Inflammatory macrophage treated with lipopolysaccharide for 1 hour (primary cell): ENCODE data around the gene COX6A2.

Experiments
- DNase-seq, 2 donors: peaks; one replicate each; pipeline ENCODE4 v3.0.0-alpha.2; 2020 to 2022

COX6A2 gene

DNA sequence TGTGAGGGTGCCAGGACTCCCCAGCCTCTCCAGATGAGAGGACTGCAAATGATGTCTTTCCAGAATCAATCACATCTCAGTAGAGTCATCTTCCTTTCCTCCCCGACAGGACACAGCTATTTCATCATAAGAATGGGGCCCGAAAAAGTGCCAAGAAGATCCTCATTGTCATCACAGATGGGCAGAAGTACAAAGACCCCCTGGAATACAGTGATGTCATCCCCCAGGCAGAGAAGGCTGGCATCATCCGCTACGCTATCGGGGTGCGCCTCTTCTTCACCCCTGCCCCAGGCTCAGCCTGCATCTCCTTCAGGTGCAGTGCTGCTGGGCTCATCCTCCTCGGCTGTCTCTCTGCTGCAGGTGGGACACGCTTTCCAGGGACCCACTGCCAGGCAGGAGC lies 20.8 kb downstream of the COX6A2 start:
- DNase-seq = no peak

DNA sequence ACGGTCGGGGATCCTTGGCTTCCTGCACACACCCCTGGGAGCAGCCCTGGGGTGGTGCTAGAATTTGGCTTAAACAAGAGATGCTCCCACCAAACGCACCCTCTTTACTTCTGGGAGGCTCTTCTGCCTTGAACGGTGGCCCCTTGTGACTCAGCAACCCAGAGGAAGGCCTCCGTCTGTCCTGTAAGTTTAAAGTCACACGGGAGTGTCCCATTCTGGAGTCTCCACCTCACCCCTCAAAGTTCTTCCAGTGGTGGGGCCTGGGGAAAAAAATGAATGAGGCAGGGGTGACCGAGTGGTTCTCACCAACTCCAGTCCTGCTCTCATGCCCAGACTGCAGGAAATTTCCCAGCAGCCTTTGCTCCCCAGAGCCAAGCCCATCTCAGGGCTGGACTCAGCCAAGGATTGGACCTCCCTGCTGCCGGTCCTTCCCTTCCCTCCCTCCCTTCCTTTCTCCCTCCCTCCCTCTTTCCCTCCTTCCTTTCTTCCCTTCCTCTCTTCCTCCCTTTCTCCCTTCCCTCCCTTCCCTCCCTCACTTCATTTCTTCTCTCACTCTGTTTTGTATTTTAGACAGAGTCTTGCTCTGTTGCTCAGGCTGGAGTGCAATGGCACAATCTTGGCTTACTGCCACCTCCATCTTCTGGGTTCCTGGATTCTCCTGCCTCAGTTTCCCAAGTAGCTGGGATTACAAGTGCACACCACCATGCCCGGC lies 23.7 kb downstream of the COX6A2 start:
- no peak for DNase-seq

DNA sequence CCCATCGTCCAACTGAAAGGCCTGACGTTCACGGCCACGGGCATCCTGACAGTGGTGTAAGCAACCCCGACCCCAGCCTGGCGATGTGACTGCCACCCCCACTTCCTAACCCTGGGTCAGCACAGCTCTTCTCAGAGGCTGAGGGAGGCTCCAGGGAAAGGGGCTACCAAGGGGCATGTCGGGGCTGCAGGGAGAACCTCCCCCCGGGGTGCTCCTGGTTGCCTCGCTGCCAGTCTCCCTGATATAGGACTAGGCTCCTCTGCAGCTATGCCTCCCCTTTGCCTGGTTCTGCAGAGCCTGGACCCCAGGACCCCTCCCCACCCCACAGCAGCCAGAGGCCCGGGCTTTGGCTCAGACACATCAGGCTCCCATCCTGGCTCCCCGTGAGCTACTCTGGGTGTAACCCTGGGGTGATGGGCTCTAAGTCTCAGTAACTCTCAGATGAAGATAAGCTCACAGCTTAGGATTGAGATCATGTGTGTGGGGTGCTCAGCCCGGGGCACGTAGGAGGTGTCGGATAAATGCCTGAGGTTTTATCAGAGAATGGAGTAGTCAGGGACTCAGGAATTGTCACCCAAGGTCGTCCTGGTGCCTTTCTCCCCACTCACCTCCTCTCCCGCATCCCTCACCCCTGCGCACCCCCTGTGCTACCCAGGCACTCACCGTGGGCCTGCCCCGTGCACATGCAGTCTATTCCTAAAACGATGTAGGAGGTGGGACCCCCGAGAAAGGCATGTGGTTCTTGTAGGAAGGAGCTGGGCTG lies 24.4 kb downstream of the COX6A2 start:
- no peak for DNase-seq

GRCh38 chr16:31402687-31403086 lies 25.5 kb downstream of the COX6A2 start:
- no peak for DNase-seq

- DNase-seq = no peak
Observed at GRCh38 chr16:31401436-31401835, 26.7 kb downstream of the COX6A2 start.

- peak in 1 of 2 donors; percentile 25 for DNase-seq
Observed at GRCh38 chr16:31400191-31400590, 28.0 kb downstream of the COX6A2 start.

- DNase-seq = no peak
Observed at GRCh38 chr16:31397701-31398100, 30.5 kb downstream of the COX6A2 start.

- DNase-seq = peak; percentile 77 to 79
Observed at GRCh38 chr16:31397096-31397660, 31.0 kb downstream of the COX6A2 start.

- DNase-seq = peak in 1 of 2 donors; percentile 31
Observed at GRCh38 chr16:31395647-31396046, 32.5 kb downstream of the COX6A2 start.

DNA sequence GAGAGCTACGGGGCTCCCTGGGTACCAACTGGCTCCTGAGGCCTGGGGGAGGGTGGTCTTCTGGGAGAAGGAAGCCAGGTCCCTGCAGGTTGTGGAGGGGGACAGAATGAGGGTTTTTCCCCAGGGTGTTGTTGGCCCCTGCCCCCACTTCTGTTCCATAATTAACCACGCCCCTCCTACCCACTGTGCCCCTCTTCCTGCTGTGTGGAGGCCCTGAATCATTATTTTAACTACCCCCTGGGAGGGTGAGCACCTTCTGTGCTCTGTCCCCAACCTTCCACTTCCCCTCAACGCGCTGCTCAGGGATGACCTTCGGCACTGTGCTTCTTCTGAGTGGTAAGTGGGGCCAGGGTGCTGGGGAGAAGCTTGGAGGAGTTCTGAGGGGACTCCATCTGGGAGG lies 35.1 kb downstream of the COX6A2 start, which contains the start of gene ITGAD:
Gene ITGAD (plus strand): TSS at position 280 of the 400 bp plus-strand sequence. CDS start 26 bp downstream, at position 306.
- no peak for DNase-seq

- no peak for DNase-seq
Observed at GRCh38 chr16:31390504-31391041, 37.6 kb downstream of the COX6A2 start.

GRCh38 chr16:31388535-31388934 lies 39.6 kb downstream of the COX6A2 start:
- no peak for DNase-seq

GRCh38 chr16:31386157-31386984 lies 41.8 kb downstream of the COX6A2 start:
- DNase-seq = peak; percentile 80 to 95

DNA sequence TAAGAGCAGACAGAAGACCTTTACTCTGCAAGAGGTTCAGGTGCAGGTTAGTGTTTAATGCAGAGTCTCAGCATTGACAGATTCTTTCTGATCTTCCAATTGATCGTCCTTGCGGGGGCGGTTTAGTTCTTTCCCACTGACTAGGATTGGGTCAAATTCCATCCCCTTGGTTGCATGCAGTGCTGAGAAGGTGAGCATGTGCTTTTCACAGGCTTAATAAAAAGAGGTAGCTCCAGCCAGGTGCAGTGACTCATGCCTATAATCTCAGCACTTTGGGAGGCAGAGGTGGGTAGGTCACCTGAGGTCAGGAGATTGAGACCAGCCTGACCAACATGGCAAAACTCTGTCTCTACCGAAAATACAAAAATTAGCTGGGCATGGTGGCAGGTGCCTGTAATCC lies 42.5 kb downstream of the COX6A2 start:
- DNase-seq = no peak

DNA sequence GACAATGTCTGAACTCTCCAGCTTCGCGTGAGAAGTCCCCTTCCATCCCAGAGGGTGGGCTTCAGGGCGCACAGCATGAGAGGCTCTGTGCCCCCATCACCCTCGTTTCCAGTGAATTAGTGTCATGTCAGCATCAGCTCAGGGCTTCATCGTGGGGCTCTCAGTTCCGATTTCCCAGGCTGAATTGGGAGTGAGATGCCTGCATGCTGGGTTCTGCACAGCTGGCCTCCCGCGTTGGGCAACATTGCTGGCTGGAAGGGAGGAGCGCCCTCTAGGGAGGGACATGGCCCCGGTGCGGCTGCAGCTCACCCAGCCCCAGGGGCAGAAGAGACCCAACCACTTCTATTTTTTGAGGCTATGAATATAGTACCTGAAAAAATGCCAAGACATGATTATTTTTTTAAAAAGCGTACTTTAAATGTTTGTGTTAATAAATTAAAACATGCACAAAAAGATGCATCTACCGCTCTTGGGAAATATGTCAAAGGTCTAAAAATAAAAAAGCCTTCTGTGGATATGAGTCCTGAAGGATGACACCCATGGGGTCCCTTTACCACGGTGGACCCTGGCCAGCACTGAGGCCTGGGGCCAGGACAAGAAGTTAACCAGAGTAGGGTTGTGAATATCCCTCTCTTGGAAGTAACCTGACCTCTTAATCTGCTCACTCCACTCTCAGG lies 45.5 kb downstream of the COX6A2 start:
- DNase-seq = peak; percentile 38 to 70

DNA sequence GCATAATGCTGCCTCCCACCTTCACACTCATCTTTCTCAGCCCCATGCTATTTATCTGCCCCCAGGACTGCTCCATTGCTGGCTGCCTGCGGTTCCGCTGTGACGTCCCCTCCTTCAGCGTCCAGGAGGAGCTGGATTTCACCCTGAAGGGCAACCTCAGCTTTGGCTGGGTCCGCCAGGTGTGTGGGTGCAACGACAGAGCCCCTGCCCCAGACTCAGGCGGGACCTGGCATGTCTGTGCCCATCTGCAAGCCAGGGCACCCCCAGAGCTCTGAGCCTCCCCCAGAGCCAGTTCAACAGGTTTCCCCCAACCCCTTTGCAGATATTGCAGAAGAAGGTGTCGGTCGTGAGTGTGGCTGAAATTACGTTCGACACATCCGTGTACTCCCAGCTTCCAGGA lies 48.0 kb downstream of the COX6A2 start:
- DNase-seq = no peak
